A673 (cell line): ENCODE measurements around the gene COPS7A. TPM values are rescaled to one million over a fixed set of nuclear protein-coding genes. Genes with fewer than 3 reads are reported as not detected.

Experiments
- BruUV-seq: library from RNA; stranded (reverse); fragments of 400-500 nt; replicated peaks from 2 replicates; lab custom pipeline; 2021; lab: Mats Ljungman, UMichigan
- CTCF ChIA-PET: fragments of 300-600 bp; sonication (Branson Sonifier 250); formaldehyde crosslinking; loops from one replicate; lab custom pipeline; 2022; ENCODE audit warnings: antibody characterized with exemption; lab: Charles Lee
- POLR2A ChIA-PET: fragments of 300-600 bp; sonication (Branson Sonifier 250); formaldehyde crosslinking; loops from one replicate; lab custom pipeline; 2022; ENCODE audit warnings: antibody characterized with exemption; ENCODE audit not compliant: low non-redundant PET; lab: Charles Lee
- DNase-seq: peaks from one replicate; pipeline ENCODE4 v3.0.0-alpha.2; 2015; ENCODE audit warnings: low spot score
- H3K27ac ChIP-seq: fragments of 200-600 bp; sonication (generic); 2 replicates; pipeline ENCODE4 v1.5.1; 2016; ENCODE audit warnings: mixed run types, low read depth, mild to moderate bottlenecking, mixed read lengths, antibody characterized with exemption, low read length; ENCODE audit not compliant: poor library complexity, severe bottlenecking
- H3K27me3 ChIP-seq: fragments of 200-600 bp; sonication (generic); replicated peaks from 2 replicates; pipeline ENCODE4 v1.6.1; 2017; ENCODE audit warnings: mixed run types, low read depth, mild to moderate bottlenecking, mixed read lengths, antibody characterized with exemption, low read length; ENCODE audit not compliant: insufficient read depth, poor library complexity
- H3K36me3 ChIP-seq: fragments of 200-600 bp; sonication (generic); 2 replicates; pipeline ENCODE4 v1.6.1; 2016; ENCODE audit warnings: mixed run types, mild to moderate bottlenecking, mixed read lengths, antibody characterized with exemption, low read length; ENCODE audit not compliant: insufficient read depth, poor library complexity, severe bottlenecking
- H3K4me1 ChIP-seq: fragments of 200-600 bp; sonication (generic); 2 replicates; pipeline ENCODE4 v1.6.1; 2017; ENCODE audit warnings: mixed run types, mild to moderate bottlenecking, mixed read lengths, antibody characterized with exemption, low read length; ENCODE audit not compliant: insufficient read depth, poor library complexity, severe bottlenecking
- H3K4me3 ChIP-seq: fragments of 200-600 bp; sonication (generic); 2 replicates; pipeline ENCODE4 v1.5.1; 2016; ENCODE audit warnings: low read depth, mixed run types, mild to moderate bottlenecking, mixed read lengths, low read length; ENCODE audit not compliant: poor library complexity, severe bottlenecking
- H3K9me3 ChIP-seq: fragments of 200-600 bp; sonication (generic); 2 replicates; pipeline ENCODE4 v1.6.1; 2016; ENCODE audit warnings: mixed run types, low read depth, mild to moderate bottlenecking, mixed read lengths, antibody characterized with exemption, low read length; ENCODE audit not compliant: poor library complexity, severe bottlenecking
- EZH2 ChIP-seq: fragments of 200-600 bp; sonication (generic); IDR thresholded peaks from 2 replicates; pipeline ENCODE4 v1.6.1; 2017; ENCODE audit warnings: borderline replicate concordance, low read depth, mild to moderate bottlenecking, mixed read lengths, antibody characterized with exemption, low read length; ENCODE audit not compliant: poor library complexity, severe bottlenecking
- intact Hi-C: fragments of 100-400 bp; cut with micrococcal nuclease; formaldehyde crosslinking; loops from one replicate; pipeline ENCODE4 v1.10.0; 2022; ENCODE audit not compliant: unreplicated experiment
- total RNA-seq: library from RNA; stranded (reverse); gene quantifications from 2 replicates; pipeline ENCODE4 v1.2.3, GENCODE V29; 2021
- TF ChIP-seq, protein P1 (sequence below): fragments of 300-800, 200-600 bp; sonication (generic); conservative IDR thresholded peaks from 2 replicates; pipeline ENCODE4 v1.5.1; 2017; ENCODE audit warnings: low read depth, mild to moderate bottlenecking, antibody characterized with exemption, low read length, moderate library complexity, mixed read lengths

COPS7A gene
- total RNA-seq, 1 experiment from 2014 or later, result 67.2 TPM

- no peaks in the 10 kb centered on the region for H3K9me3 ChIP-seq
- no peak for TF ChIP-seq EZH2
- TF ChIP-seq, protein P1, sequence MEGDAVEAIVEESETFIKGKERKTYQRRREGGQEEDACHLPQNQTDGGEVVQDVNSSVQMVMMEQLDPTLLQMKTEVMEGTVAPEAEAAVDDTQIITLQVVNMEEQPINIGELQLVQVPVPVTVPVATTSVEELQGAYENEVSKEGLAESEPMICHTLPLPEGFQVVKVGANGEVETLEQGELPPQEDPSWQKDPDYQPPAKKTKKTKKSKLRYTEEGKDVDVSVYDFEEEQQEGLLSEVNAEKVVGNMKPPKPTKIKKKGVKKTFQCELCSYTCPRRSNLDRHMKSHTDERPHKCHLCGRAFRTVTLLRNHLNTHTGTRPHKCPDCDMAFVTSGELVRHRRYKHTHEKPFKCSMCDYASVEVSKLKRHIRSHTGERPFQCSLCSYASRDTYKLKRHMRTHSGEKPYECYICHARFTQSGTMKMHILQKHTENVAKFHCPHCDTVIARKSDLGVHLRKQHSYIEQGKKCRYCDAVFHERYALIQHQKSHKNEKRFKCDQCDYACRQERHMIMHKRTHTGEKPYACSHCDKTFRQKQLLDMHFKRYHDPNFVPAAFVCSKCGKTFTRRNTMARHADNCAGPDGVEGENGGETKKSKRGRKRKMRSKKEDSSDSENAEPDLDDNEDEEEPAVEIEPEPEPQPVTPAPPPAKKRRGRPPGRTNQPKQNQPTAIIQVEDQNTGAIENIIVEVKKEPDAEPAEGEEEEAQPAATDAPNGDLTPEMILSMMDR, result no peak
- no peak overlapping the region for H3K27ac ChIP-seq
- no peaks in the 10 kb centered on the region for H3K36me3 ChIP-seq
- intact Hi-C loops, result loop anchor here (5.0 kb wide), 1 partner anchor 147 kb away; no protein-coding TSS in a partner anchor
- H3K4me1 ChIP-seq, result peaks cover 7% of the 10 kb centered on the region
- peaks cover 27% of the 10 kb centered on the region for H3K27me3 ChIP-seq
- POLR2A ChIA-PET, result interaction anchor here (0.6 kb wide), 1 partner anchor 10 kb away, joined by 8 read pairs; the partner anchor contains the start of gene ZNF384
- no TSS peak for BruUV-seq
- H3K4me3 ChIP-seq, result peak overlapping the region; percentile 66
- DNase-seq, result no peak
- CTCF ChIA-PET, result interaction anchor here (0.6 kb wide), 1 partner anchor 38 kb away, joined by 3 read pairs; no protein-coding TSS in a partner anchor
Measured at GRCh38 chr12:6699259-6699988, 24.4 kb upstream of the COPS7A start.

DNA sequence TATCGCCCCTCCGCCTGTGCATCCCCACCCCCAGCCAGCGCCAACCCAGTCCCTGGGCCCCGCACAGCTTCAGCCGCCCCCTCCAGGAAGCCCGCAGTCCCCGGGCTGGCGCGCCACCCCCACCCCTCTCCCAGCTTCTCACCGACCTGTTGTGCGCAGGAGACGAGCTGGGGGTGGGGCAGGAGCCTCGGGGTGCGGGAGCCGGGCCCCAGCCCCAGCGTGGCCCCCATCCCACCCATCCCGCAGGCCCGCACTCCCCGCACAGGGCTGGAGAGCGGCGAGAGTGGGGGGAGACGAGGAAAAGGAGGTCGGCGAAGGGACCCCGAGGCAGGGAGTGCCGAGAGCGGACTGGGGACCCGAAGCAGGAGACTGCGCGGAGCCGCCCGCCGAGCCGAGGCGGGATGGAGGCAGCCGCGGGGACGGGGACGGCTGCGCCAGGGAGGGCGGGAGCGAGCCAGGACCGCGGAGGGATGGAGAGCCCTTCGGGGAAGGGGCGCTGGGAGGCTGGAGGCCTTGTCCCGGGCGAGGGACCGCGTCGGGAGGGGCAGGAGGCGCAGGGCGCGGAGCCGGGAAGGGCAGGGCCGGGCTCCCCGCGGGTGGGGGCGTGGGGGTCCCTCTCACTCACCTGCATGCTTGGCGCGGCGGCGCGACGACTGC lies 23.7 kb upstream of the COPS7A start:
- H3K4me3 ChIP-seq, result peak overlapping the region; percentile 66
- DNase-seq, result no peak
- no peak overlapping the region for H3K27ac ChIP-seq
- no peaks in the 10 kb centered on the region for H3K9me3 ChIP-seq
- TF ChIP-seq, protein P1, result no peak
- TF ChIP-seq EZH2, result no peak
- POLR2A ChIA-PET, result interaction anchor here (0.6 kb wide), 1 partner anchor 11 kb away, joined by 8 read pairs; the partner anchor contains the start of gene ZNF384
- intact Hi-C loops, result loop anchor here (5.0 kb wide), 1 partner anchor 148 kb away; no protein-coding TSS in a partner anchor
- H3K27me3 ChIP-seq, result peaks cover 27% of the 10 kb centered on the region
- CTCF ChIA-PET, result interaction anchor here (0.6 kb wide), 1 partner anchor 37 kb away, joined by 3 read pairs; no protein-coding TSS in a partner anchor
- peaks cover 7% of the 10 kb centered on the region for H3K4me1 ChIP-seq
- BruUV-seq, result no TSS peak
- H3K36me3 ChIP-seq, result no peaks in the 10 kb centered on the region

GRCh38 chr12:6700646-6701051 lies 23.2 kb upstream of the COPS7A start, which contains the start of gene PIANP:
Gene PIANP, minus strand, starts transcription at chr12:6700815. Its CDS starts 2,754 bp downstream, at chr12:6698061.
- no TSS peak for BruUV-seq
- ChIA-PET POLR2A (no interaction called here), CTCF (no interaction called here)
- Histone ChIP-seq H3K27me3 (peaks cover 27% of the 10 kb centered on the region), H3K9me3 (no peaks in the 10 kb centered on the region), H3K4me3 (peak within 1 kb of the TSS; percentile 66), H3K36me3 (no peaks in the 10 kb centered on the region), H3K27ac (no peak within 1 kb of the TSS), H3K4me1 (peaks cover 2% of the 10 kb centered on the region)
- no peak for TF ChIP-seq EZH2
- TF ChIP-seq, protein P1, result no peak
- intact Hi-C loops, result no loop called here
- no peak for DNase-seq
